Activated B cell treated with CpG ODN at 0.5 μM for 24 hours (primary cell): ENCODE results near the gene SCAANT1. TPM values are rescaled to one million over a fixed set of nuclear protein-coding genes. Genes with fewer than 3 reads are reported as not detected.

Source experiments
- ATAC-seq: fragments of 200-7000 bp; cut with Tn5 transposase; one replicate; pipeline ENCODE4 v1.10.0; 2021; ENCODE audit warnings: low read depth, mild to moderate bottlenecking, moderate library complexity
- CTCF ChIA-PET: fragments of 350-600 bp; sonication (Branson Sonifier 250); formaldehyde crosslinking; loops from one replicate; lab custom pipeline; 2021; ENCODE audit warnings: antibody characterized with exemption; lab: Charles Lee
- POLR2A ChIA-PET: fragments of 350-600 bp; sonication (Branson Sonifier 250); formaldehyde crosslinking; loops from one replicate; lab custom pipeline; 2021; ENCODE audit warnings: antibody characterized with exemption; lab: Charles Lee
- DNase-seq: peaks from one replicate; pipeline ENCODE4 v3.0.0; 2022
- H3K27ac Mint-ChIP-seq: one replicate; pipeline ENCODE4 v1.8.0; 2020; ENCODE audit warnings: mixed read lengths
- H3K27me3 Mint-ChIP-seq: one replicate; pipeline ENCODE4 v1.8.0; 2021; ENCODE audit warnings: mixed read lengths
- H3K36me3 Mint-ChIP-seq: one replicate; pipeline ENCODE4 v1.8.0; 2021; ENCODE audit warnings: low read depth, mixed read lengths
- H3K4me1 Mint-ChIP-seq: one replicate; pipeline ENCODE4 v1.8.0; 2021; ENCODE audit warnings: mixed read lengths
- H3K4me3 Mint-ChIP-seq: one replicate; pipeline ENCODE4 v1.8.0; 2020; ENCODE audit warnings: mild to moderate bottlenecking, mixed read lengths
- H3K9me3 Mint-ChIP-seq: one replicate; pipeline ENCODE4 v1.8.0; 2020; ENCODE audit warnings: mixed read lengths
- CTCF ChIP-seq: fragments of 200-600 bp; IDR thresholded peaks from one replicate; pipeline ENCODE4 v1.8.0; 2022; ENCODE audit warnings: antibody characterized with exemption, mild to moderate bottlenecking
- intact Hi-C: fragments of 100-400 bp; cut with micrococcal nuclease; formaldehyde crosslinking; loops from one replicate; pipeline ENCODE4 v1.15.1; 2024
- total RNA-seq: library from RNA; stranded (reverse); gene quantifications from 2 replicates; pipeline ENCODE4 v1.2.3, GENCODE V29; 2022

SCAANT1 gene
- total RNA-seq, 1 donor from 2014 or later, result not detected

- Mint-ChIP-seq H3K9me3 (no peaks in the 10 kb centered on the region), H3K27ac (peak overlapping the region; percentile 92), H3K27me3 (no peaks in the 10 kb centered on the region), H3K4me3 (peak overlapping the region; percentile 86), H3K4me1 (peaks cover 45% of the 10 kb centered on the region), H3K36me3 (peaks cover 23% of the 10 kb centered on the region)
- ChIA-PET CTCF (interaction anchor here (0.7 to 1.4 kb wide), 2 partner anchors 22 to 92 kb away, joined by 3 to 4 read pairs; partner anchors contain the start of gene C3orf49), POLR2A (interaction anchor here (0.8 to 1.6 kb wide), 5 partner anchors 16 to 54 kb away, joined by 3 to 8 read pairs (median 5); no protein-coding TSS in a partner anchor)
- intact Hi-C loops, result no loop called here
- TF ChIP-seq CTCF, result no peak
- ATAC-seq (no peak), DNase-seq (no peak)
Measured at GRCh38 chr3:63911509-63911872, 692 bp downstream of the SCAANT1 start.

DNA sequence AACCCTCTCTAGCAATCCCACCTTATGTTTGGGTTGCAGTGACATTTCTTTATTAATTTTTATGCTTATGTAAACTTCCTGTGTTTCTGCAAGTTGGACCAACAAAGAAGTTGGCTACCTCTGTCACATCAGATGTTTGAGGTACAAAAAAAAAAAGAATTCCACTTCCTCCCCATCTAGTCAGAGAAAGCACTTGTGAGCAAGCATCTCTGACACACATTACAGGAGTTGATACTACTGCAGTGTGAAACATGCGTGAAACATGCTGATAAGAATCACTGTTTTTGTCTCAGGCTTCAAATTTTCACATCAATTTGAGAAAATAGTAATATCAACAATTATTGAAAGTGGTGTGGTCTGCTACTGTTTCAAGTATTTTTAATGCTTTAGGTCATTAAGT is 1.3 kb downstream of the SCAANT1 start:
- Mint-ChIP-seq H3K36me3 (peaks cover 18% of the 10 kb centered on the region), H3K4me3 (peak overlapping the region; percentile 86), H3K27ac (peak overlapping the region; percentile 92), H3K4me1 (peaks cover 43% of the 10 kb centered on the region), H3K9me3 (no peaks in the 10 kb centered on the region), H3K27me3 (no peaks in the 10 kb centered on the region)
- intact Hi-C loops, result no loop called here
- TF ChIP-seq CTCF, result no peak
- ATAC-seq, result no peak
- POLR2A ChIA-PET, result interaction anchor here (1.6 kb wide), 1 partner anchor 46 kb away, joined by 5 read pairs; no protein-coding TSS in a partner anchor
- CTCF ChIA-PET, result interaction anchor here (1.4 kb wide), 1 partner anchor 23 kb away, joined by 3 read pairs; no protein-coding TSS in a partner anchor
- DNase-seq, result no peak

DNA sequence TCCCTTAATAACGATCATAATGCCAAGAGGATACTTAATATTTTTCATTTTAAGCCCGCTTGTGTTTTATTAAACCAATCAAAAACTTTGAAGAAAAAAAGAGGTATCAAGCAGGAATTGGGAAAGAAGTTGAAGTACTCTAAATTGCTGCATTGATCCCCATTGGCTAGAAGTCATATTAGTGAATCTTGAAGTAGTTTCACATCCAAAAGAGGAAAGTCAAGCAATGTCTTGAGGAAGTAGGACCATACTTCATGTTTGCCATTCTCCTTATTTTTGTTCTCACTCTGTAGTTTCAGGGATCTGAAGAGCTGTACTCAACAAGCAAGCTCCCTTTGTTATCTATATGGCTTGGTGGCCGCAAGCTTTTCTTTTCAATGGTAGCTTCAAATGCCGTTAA is 2.2 kb downstream of the SCAANT1 start:
- Mint-ChIP-seq H3K27ac (peak overlapping the region; percentile 41), H3K4me1 (peaks cover 40% of the 10 kb centered on the region), H3K27me3 (no peaks in the 10 kb centered on the region), H3K36me3 (peaks cover 17% of the 10 kb centered on the region), H3K9me3 (no peaks in the 10 kb centered on the region), H3K4me3 (no peak overlapping the region)
- ChIA-PET CTCF (no interaction called here), POLR2A (no interaction called here)
- intact Hi-C loops, result no loop called here
- no peak for DNase-seq
- ATAC-seq, result no peak
- no peak for TF ChIP-seq CTCF

GRCh38 chr3:63909431-63909830 is 2.8 kb downstream of the SCAANT1 start:
- DNase-seq, result no peak
- CTCF ChIA-PET, result no interaction called here
- Mint-ChIP-seq H3K4me3 (no peak overlapping the region), H3K27me3 (no peaks in the 10 kb centered on the region), H3K9me3 (no peaks in the 10 kb centered on the region), H3K27ac (peak overlapping the region; percentile 41), H3K4me1 (peaks cover 40% of the 10 kb centered on the region), H3K36me3 (peaks cover 15% of the 10 kb centered on the region)
- POLR2A ChIA-PET, result no interaction called here
- TF ChIP-seq CTCF, result no peak
- intact Hi-C loops, result no loop called here
- no peak for ATAC-seq

DNA sequence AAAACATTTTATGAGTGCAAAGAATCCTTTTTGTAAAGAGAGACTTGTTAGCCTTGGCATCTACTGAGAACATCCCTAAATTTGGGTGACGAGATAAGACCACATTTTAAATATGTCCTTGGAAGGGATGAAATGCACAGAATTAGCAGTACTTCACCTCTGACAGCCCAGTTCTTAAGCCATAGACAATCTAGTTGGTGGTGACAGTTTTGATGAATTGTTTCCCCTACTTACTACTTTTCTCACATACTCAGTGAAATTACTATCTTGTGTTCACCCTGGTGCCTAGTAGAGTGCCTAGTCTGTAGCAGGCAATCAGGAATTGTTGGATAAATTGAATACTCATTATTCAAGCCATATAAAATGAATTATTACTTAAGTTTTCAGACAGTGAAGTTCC is 3.4 kb downstream of the SCAANT1 start:
- POLR2A ChIA-PET, result no interaction called here
- no peak for ATAC-seq
- TF ChIP-seq CTCF, result no peak
- peaks cover 35% of the 10 kb centered on the region for H3K4me1 Mint-ChIP-seq
- intact Hi-C loops, result no loop called here
- no peaks in the 10 kb centered on the region for H3K27me3 Mint-ChIP-seq
- CTCF ChIA-PET, result no interaction called here
- peaks cover 19% of the 10 kb centered on the region for H3K36me3 Mint-ChIP-seq
- DNase-seq, result no peak
- H3K4me3 Mint-ChIP-seq, result no peak overlapping the region
- H3K9me3 Mint-ChIP-seq, result no peaks in the 10 kb centered on the region
- H3K27ac Mint-ChIP-seq, result no peak overlapping the region
